HepG2 (cell line): ENCODE results near the gene POU2AF2. TPM values are rescaled to one million over a fixed set of nuclear protein-coding genes. Genes with fewer than 3 reads are reported as not detected.

Source experiments
- ATF1 ChIP-seq: IDR thresholded peaks from 2 replicates; pipeline ENCODE4 v1.6.1; 2016; ENCODE audit warnings: mild to moderate bottlenecking, control low read depth
- ATF5 ChIP-seq: sonication (generic); formaldehyde crosslinking; IDR thresholded peaks from 2 replicates; pipeline ENCODE4 v1.4.0; 2020; ENCODE audit warnings: mild to moderate bottlenecking, low read depth, missing genetic modification reagents
- CREB1 ChIP-seq, 2 experiments: fragments of 450-650 bp in 1 of 2; IDR thresholded peaks; 2 replicates each; pipeline ENCODE4 v1.6.1; 2016 to 2017; ENCODE audit warnings: control low read depth in 1 of 2, mild to moderate bottlenecking in 1 of 2, missing compliant biosample characterization in 1 of 2, missing genetic modification characterization in 1 of 2
- CTCF ChIP-seq: sonication (generic); formaldehyde crosslinking; IDR thresholded peaks from 2 replicates; pipeline ENCODE4 v1.5.0; 2020; ENCODE audit warnings: mild to moderate bottlenecking, missing genetic modification reagents, moderate library complexity
- FOXA1 ChIP-seq, 2 experiments: fragments of 450-650 bp in 1 of 2; sonication (generic) in 1 of 2; formaldehyde crosslinking in 1 of 2; IDR thresholded peaks; 2 replicates each; pipeline versions ENCODE4 v1.4.0 to v1.6.1; 2016 to 2020; ENCODE audit warnings: missing genetic modification reagents in 1 of 2
- GATAD2A ChIP-seq: IDR thresholded peaks from 2 replicates; pipeline ENCODE4 v1.6.1; 2016
- KDM6A ChIP-seq: IDR thresholded peaks from 2 replicates; pipeline ENCODE4 v1.6.1; 2016; ENCODE audit warnings: low read depth
- KLF16 ChIP-seq, 2 experiments: sonication (generic) in 1 of 2; formaldehyde crosslinking in 1 of 2; IDR thresholded peaks; 2 replicates each; pipeline versions ENCODE4 v1.6.1 to v1.8.0; 2016 to 2023; ENCODE audit warnings: missing genetic modification reagents in 2 of 2, missing compliant biosample characterization in 1 of 2
- NCOA5 ChIP-seq: sonication (generic); formaldehyde crosslinking; IDR thresholded peaks from 2 replicates; pipeline ENCODE4 v1.4.0; 2020; ENCODE audit warnings: missing genetic modification reagents
- NFYC ChIP-seq: IDR thresholded peaks from 2 replicates; pipeline ENCODE4 v1.6.1; 2016; ENCODE audit warnings: missing genetic modification reagents, missing compliant biosample characterization
- POGZ ChIP-seq: sonication (generic); formaldehyde crosslinking; IDR thresholded peaks from 2 replicates; pipeline ENCODE4 v1.4.0; 2020; ENCODE audit warnings: mild to moderate bottlenecking, missing genetic modification reagents
- REL ChIP-seq: sonication (generic); formaldehyde crosslinking; conservative IDR thresholded peaks from 2 replicates; pipeline ENCODE4 v1.8.0; 2022; ENCODE audit warnings: mild to moderate bottlenecking, missing genetic modification reagents, moderate library complexity
- RXRB ChIP-seq: IDR thresholded peaks from 2 replicates; pipeline ENCODE4 v1.6.1; 2016; ENCODE audit warnings: borderline replicate concordance, missing genetic modification reagents, missing compliant biosample characterization
- THAP8 ChIP-seq: sonication (generic); formaldehyde crosslinking; IDR thresholded peaks from 2 replicates; pipeline ENCODE4 v1.5.1; 2020; ENCODE audit warnings: missing genetic modification reagents, mild to moderate bottlenecking, borderline replicate concordance
- YEATS4 ChIP-seq: sonication (generic); formaldehyde crosslinking; IDR thresholded peaks from 2 replicates; pipeline ENCODE4 v1.4.0; 2020; ENCODE audit warnings: missing genetic modification reagents, borderline replicate concordance
- ZBTB49 ChIP-seq: sonication (generic); formaldehyde crosslinking; IDR thresholded peaks from 2 replicates; pipeline ENCODE4 v1.4.0; 2020; ENCODE audit warnings: missing genetic modification reagents, borderline replicate concordance
- ZFP41 ChIP-seq: sonication (generic); formaldehyde crosslinking; IDR thresholded peaks from 2 replicates; pipeline ENCODE4 v1.4.0; 2020; ENCODE audit warnings: mild to moderate bottlenecking, missing genetic modification reagents, borderline replicate concordance
- ZNF281 ChIP-seq: sonication (generic); formaldehyde crosslinking; IDR thresholded peaks from 2 replicates; pipeline ENCODE4 v1.4.0; 2020; ENCODE audit warnings: missing genetic modification reagents, borderline replicate concordance
- ZNF282 ChIP-seq: fragments of 450-650 bp; IDR thresholded peaks from 2 replicates; pipeline ENCODE4 v1.6.1; 2018; ENCODE audit not compliant: partially characterized antibody
- ZNF329 ChIP-seq: sonication (generic); formaldehyde crosslinking; IDR thresholded peaks from 2 replicates; pipeline ENCODE4 v1.9.0; 2021; ENCODE audit warnings: low read depth, mild to moderate bottlenecking, missing genetic modification reagents
- ZNF430 ChIP-seq: sonication (generic); formaldehyde crosslinking; IDR thresholded peaks from 2 replicates; pipeline ENCODE4 v1.9.0; 2021; ENCODE audit warnings: mild to moderate bottlenecking, missing genetic modification reagents
- ZNF468 ChIP-seq: sonication (generic); formaldehyde crosslinking; IDR thresholded peaks from 2 replicates; pipeline ENCODE4 v1.8.0; 2022; ENCODE audit warnings: mild to moderate bottlenecking, moderate library complexity, missing genetic modification reagents
- ZNF781 ChIP-seq: sonication (generic); formaldehyde crosslinking; IDR thresholded peaks from 2 replicates; pipeline ENCODE4 v1.5.1; 2020; ENCODE audit warnings: borderline replicate concordance, mild to moderate bottlenecking, missing genetic modification reagents; ENCODE audit errors: not compliant biosample characterization
- polyA plus RNA-seq, 8 experiments: library from polyadenylated mRNA; depleted of rRNA in 3 of 8; stranded (reverse) in 7 of 8; unstranded in 1 of 8; fragments of >200 nt; fragmentation: Illumina TruSeq in 4 of 8; extraction: Trizol in 4 of 8; gene quantifications; 2 replicates each; pipeline versions ENCODE4 v1.2.1 to v1.2.3, GENCODE V29; 2011 to 2016; ENCODE audit warnings: low read depth in 4 of 8, missing spikeins in 1 of 8, mixed read lengths in 1 of 8; ENCODE audit not compliant: insufficient read depth in 1 of 8
- total RNA-seq, 5 experiments: library from RNA; depleted of rRNA; stranded (reverse); fragments of >200 nt; fragmentation: Illumina TruSeq; extraction: Trizol; gene quantifications; 2 replicates each; pipeline ENCODE4 v1.2.3, GENCODE V29; 2016; ENCODE audit warnings: low read depth in 1 of 5

POU2AF2 gene
- total and polyA plus RNA-seq, 2 of the 13 experiments (the other 11 are each of a cell fraction or from before 2014, with no cell fraction given) = 0.11 TPM; not detected in 1

- TF ChIP-seq ATF5 (CRISPR knock-in tag) (no peak), THAP8 (no peak), CTCF (CRISPR knock-in tag) (peak; percentile 56), ZNF468 (no peak), ATF1 (CRISPR knock-in tag) (no peak), NFYC (no peak), ZBTB49 (CRISPR knock-in tag) (no peak), ZNF781 (no peak), FOXA1 (IDR thresholded peaks at IDR 0.05) (no peak), FOXA1 (CRISPR knock-in tag; IDR thresholded peaks at IDR 0.05) (no peak), KDM6A (CRISPR knock-in tag) (no peak), NCOA5 (CRISPR knock-in tag) (no peak), ZFP41 (CRISPR knock-in tag) (no peak), ZNF282 (no peak), GATAD2A (peak; percentile 58; the same call in 1 of the 2 replicates), ZNF430 (0 out of 2 replicates have a peak, but pooled peaks have one; percentile 25), POGZ (CRISPR knock-in tag) (no peak), KLF16 (CRISPR knock-in tag; IDR thresholded peaks at IDR 0.05) (0 out of 4 replicates have a peak, but pooled peaks of 1 of the 2 experiments have one; percentile 58), CREB1 (IDR thresholded peaks at IDR 0.05) (no peak), CREB1 (CRISPR knock-in tag; IDR thresholded peaks at IDR 0.05) (0 out of 2 replicates have a peak, but pooled peaks have one; percentile 26), ZNF329 (CRISPR knock-in tag) (no peak), RXRB (CRISPR knock-in tag) (0 out of 2 replicates have a peak, but pooled peaks have one; percentile 50), YEATS4 (CRISPR knock-in tag) (no peak), REL (no peak), ZNF281 (CRISPR knock-in tag) (no peak)
These were observed 62.6 kb downstream of the POU2AF2 start (continued) for GRCh38 chr11:111308140-111308539.
